NCI-H1048 (cell line): Measurements from ENCODE around the gene USP15.
"Not testable (repeated sequence)": the region's sequence is repeated elsewhere in the genome, so short reads cannot be mapped to it uniquely, and the experiment has no call there.

Source experiments
- DNase-seq: peaks from one replicate; lab custom pipeline; 2025; lab: John Stamatoyannopoulos, UW

Gene USP15

DNA sequence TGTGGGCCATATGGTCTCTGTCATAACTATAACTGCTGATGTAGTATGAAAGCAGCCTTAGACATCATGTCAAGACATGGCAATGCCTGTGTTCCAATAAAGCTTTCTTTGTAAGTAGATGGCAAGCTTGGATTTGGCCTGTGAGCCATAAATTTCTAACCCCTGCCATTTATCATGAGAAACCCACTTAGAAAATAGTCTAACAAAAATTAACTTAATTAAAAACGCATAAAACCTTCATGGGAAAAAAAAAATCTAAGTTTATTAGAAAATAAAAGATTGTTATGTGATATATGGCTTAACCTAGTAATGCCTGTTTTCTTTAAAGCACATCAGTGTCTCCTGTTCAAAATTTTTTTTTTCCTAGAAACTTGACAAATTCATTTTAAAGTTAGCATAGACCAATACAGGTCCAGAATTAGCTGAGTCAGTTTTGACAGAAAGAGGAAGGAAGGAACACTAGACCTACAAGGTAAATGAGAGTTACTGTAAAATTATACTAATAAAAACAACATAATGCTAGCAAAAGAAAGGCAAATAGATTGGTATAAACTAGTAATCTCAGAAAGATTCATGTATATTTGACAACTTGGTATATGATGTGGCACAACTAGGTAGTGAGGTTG, 68.2 kb downstream of the USP15 start:
- DNase-seq, result no peak

DNA sequence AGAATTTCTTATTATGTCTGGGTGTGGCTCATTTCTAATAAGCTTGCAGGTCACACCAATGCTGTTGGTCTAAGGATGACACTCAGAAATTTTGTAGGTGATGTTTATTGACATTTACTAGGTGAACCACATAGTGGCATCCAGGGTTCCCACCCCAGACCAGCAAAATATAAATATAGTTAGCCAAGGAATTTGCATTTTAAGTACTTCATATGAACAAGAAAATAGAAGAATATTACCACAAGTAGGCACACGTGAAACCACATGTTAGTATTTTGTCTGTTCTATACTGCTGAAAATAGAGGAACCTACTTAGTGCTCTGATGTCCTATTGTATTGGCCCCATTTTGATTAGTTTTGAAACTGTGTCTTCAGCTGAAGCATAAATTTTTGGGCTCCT, 71.1 kb downstream of the USP15 start:
- DNase-seq, result no peak

DNA sequence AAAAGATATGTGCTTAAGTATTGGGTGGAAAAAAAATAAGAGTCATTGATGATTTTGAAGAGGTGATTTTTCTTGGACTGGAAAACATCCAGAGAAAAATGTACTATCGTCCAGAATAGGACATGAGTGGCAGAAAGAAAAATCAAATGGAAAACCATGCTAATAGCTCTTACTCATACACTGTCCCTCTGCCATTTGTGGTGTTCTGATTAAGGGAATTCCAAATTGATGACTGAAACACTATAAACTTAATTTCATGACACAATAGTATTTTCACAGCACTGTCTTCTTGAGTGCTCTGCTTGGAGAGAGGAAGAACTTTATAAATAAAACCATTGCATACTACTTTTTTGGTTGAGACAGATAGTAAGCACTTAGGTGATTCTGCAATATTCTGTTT, 72.4 kb downstream of the USP15 start:
- DNase-seq, result no peak

DNA sequence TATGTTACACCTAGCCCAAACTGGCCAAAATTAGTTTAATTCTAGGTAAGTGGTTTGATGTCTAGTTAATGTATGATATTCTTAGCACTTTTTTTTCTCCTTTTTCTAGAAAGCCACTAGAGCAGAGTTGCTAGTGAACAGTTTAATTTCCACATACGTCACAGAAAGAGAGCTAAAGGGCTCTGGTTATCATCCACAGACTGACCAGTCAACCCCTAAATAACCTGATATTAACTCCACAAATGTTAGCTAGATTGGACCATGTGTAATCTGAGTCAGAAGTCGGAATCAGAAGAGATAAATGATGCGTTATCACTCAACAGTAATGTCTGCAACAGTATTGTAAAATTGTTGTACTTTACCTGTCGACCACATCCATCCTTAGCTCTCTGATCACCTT, 74.9 kb downstream of the USP15 start:
- DNase-seq, result no peak

DNA sequence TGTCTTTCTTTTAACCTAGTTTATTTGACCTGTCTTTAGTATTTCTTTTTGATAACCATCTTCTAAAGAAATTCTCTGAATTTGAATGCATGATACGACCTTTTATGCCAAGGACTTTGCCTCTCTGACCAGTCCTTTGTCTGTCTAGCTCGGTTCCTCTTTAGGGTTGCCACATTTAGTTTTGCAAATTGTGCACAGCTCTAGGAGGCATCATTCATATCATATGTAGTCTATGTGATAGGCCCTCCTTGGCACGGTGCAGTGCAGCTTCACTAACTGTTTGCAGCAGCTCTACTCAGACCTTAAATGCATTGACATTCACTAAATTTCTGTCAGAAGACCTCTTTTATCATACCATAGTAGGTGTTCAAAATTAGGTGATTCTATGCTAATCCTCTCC, 75.6 kb downstream of the USP15 start:
- no peak for DNase-seq

DNA sequence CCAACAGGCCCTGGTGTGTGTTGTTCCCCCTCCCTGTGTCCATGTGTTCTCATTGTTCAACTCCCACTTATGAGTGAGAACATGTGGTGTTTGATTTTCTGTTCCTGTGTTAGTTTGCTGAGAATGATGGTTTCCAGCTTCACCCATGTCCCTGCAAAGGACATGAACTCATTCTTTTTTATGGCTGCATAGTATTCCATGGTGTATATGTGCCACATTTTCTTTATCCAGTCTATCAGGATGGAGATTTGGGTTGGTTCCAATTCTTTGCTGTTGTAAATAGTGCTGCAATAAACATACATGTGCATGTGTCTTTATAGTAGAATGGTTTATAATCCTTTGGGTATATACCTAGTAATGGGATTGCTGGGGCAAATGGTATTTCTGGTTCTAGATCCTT, 77.4 kb downstream of the USP15 start:
- DNase-seq, result not testable (repeated sequence)

DNA sequence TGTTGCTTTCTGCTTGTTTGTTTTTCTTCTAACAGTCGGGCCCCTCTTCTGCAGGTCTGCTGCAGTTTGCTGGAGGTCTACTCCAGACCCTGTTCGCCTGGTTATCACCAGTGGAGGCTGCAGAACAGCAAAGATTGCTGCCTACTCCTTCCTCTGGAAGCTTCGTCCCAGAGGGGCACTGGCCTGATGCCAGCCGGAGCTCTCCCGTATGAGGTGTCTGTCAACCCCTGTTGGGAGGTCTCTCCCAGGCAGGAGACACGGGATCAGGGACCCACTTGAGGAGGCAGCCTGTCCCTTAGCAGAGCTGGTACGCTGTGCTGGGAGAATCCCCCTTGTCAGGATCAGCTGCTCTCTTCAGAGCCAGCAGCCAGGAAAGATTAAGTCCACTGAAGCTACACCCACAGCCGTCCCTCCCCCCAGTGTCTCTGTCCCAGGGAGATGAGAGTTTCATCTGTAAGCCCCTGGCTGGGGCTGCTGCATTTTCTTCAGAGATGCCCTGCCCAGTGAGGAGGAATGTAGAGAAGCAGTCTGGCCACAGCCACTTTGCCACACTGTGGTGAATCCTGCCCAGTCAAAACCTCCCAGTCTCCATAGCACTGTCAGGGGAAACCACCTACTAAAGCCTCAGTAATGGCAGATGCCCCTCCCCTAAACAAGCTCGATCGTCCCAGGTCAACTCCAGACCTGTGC, 82.6 kb downstream of the USP15 start:
- not testable (repeated sequence) for DNase-seq

DNA sequence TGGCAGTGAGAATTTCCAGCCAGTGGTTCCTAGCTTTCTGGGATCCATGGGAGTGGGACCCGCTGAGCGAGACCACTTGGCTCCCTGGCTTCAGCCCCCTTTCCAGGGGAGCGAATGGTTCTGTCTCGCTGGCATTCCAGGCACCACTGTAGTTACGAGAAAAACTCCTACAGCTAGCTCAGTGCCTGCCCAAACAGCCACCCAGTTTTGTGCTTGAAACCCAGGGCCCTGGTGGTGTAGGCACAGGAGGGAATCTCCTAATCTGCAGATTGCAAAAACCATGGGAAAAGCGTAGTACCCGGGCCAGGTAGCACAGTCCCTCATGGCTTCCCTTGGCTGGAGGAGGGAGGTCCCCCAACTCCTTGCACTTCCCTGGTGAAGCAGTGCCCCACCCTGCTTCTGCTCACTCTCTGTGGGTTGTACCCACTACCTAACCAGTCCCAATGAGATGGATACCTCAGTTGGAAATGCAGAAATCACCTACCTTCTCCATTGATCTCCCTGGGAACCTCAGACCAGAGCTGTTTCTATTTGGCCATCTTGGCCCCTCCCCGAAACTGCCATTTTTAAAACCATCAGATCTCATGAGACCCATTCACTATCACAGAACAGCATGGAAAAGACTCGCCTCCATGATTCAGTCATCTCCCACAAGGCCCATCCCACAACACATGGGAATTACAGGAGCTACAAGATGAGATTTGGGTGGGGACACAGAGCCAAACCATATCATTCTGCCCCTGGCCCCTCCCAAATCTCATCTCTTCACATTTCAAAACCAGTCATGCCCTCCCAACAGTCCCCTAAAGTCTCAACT, 83.3 kb downstream of the USP15 start:
- not testable (repeated sequence) for DNase-seq

DNA sequence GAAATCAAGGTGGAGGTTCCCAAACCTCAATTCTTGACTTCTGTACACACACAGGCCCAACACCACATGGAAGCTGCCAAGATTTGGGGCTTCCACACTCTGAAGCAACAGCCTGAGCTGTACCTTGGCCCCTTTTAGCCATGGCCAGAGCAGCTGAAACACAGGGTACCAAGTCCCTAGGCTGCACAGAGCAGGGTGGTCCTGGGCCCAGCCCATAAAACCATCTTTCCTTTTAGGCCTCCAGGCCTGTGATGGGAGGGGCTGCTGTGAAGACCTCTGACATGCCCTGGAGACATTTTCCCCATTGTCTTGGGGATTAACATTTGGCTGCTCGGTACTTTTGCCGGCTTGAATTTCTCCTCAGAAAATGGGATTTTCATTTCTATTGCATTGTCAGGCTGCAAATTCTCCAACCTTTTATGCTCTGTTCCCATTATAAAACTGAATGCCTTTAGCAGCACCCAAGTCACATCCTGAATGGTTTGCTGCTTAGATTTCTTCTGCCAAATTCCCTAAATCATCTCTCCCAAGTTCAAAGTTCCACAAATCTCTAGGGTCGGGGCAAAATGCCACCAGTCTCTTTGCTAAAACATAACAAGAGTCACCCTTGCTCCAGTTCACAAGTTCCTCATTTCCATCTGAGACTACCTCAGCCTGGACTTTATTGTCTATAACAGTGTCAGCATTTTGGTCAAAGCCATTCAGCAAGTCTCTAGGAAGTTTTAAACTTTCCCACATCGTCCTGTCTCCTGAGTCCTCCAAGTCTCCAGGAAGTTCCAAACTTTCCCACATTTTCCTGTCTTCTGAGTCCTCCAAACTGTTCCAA, 84.7 kb downstream of the USP15 start:
- not testable (repeated sequence) for DNase-seq

DNA sequence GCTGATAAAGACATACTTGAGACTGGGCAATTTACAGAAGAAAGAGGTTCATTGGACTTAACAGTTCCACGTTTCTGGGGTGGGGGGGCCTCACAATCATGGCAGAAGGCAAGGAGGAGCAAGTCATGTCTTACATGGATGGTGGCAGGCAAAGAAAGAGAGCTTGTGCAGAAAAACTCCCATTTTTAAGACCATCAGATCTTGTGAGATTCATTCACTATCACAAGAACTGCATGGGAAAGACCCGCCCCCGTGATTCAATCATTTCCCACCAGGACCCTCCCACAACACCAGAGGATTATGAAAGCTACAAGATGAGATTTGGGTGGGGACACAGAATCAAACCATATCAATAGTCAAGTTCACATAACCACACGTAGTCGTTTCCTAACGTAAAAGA, 85.5 kb downstream of the USP15 start:
- DNase-seq, result no peak

DNA sequence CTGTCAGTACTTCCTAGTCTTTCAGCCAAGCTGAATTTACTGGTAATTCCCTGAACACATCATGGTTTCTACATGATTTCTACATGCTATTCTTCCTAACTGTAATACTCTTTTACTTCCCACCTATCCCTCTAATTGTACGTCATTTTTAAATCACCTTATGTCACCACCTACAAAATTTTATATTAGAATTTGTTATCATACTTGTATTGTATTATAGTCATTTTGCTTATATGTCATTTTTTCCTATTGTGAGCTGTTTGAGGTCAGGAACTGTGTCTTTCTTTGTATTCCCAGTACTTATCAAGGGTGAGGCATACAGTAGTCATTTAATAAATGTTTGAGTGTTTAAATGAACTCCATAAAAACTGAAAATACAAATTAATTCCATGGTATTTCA, 86.6 kb downstream of the USP15 start:
- no peak for DNase-seq

DNA sequence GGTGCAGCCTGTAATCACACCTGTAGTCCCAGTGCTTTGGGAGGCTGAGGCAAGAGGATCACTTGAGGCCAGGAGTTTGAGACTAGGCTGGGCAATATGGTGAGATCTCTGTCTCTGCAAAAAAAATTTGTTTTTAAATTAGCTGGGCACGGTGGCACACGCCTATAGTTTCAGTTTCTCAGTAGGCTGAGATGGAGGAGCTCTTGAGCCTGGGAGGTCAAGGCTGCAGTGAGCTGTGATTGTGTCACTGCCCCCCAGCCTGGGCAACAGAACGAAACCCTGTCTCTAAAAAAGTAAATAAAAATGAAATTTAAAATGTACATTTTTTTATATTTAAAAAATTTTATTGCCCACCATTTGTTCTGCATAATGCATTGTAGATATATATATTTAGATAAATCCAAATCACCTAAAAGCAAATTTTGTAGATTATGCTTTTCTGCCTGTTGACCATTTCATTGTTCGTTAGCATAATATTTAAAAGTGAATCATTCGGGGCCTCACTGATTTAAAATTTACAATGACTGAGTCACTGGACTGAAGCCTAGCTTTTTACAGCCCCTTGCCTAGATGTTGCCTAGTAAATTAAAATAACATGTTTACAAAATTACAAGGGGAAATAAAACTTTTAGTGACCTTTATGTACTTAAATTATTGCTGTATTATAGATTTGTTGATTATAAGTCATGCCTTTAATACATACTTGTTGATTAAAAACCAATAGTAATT, 87.9 kb downstream of the USP15 start:
- DNase-seq, result no peak

DNA sequence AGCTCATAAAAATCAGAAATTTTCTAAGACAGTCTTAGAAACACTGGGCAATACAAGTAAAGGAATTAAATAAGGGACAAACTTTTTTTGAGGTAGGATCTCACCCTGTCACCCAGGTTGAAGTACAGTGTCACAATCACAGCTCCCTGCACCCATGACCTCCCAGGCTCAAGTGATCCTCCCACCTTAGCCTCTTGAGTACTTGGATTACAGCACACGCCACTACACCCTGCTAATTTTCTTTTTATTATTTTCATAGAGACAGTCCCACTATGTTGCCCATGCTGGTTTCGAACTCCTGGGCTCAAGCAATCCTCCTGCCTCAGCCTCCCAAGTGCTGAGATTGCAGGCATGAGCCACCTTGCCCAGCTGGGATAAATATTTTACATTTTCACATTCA, 90.3 kb downstream of the USP15 start:
- no peak for DNase-seq

DNA sequence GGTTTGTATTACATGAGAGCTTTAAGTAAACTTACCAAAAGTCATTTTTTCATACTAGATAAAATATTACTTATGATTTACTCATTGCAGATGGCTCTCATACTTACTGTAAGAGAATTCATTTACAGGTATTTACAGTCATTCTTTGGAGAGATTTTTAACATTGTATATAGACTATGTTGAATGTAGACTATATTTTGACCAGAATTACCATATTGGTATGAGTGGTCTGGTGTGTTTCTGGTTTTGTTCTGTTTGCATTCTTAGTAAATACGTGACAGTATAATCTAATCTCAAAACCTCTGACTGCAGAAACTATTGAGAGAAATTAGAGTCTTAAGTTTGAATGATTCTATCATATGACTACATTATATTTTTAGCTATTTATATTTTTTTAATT, 91.1 kb downstream of the USP15 start:
- DNase-seq, result no peak

DNA sequence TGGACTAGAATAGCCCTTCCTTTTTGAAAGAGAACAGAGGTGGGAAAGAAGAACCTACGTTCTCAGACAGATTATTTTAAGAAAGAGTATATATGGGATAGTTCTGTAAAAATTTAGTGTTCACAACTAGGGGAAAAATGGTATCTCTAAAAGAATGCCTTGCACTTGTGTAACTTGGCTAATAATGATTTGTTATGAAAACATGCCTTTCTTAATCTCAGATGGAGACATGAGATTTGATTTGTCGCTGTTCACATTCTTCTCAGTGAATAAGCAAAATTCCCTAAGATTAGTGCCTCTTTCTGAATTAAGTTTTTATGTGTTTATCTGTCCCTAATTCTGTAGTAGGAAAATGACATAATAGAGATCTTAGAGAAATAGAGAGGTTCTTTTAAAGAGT, 100.8 kb downstream of the USP15 start:
- DNase-seq, result no peak

DNA sequence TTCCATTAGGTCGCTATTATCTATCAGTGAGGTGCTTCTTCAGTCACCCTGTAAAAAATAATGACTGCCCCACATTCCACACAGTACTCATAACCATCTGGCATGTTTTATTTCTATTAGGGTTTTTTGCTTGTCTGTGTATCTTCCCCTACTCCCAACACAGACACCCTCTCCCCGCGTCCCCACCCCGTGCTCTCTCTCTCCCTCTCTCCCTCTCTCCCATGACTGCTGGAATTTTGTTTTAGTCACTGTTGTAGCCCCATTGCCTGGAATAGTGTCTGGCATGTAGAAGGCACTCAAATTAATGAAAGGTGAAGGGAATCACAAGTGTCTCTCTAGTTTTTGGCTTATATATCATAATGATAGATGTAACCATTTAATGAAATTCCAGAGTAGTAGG, 103.3 kb downstream of the USP15 start:
- DNase-seq, result no peak

DNA sequence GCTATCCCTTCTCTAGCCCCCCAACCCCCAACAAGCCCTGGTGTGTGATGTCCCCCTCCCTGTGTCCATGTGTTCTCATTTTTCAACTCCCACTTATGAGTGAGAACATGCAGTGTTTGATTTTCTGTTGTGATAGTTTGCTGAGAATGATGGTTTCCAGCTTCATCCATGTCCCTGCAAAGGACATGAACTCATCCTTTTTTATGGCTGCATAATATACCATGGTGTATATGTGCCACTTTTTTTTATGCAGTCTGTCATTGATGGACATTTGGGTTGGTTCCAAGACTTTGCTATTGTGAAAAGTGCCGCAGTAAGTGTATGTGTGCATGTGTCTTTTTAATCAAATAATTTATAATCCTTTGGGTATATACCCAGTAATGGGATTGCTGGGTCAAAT, 104.5 kb downstream of the USP15 start:
- DNase-seq, result not testable (repeated sequence)

DNA sequence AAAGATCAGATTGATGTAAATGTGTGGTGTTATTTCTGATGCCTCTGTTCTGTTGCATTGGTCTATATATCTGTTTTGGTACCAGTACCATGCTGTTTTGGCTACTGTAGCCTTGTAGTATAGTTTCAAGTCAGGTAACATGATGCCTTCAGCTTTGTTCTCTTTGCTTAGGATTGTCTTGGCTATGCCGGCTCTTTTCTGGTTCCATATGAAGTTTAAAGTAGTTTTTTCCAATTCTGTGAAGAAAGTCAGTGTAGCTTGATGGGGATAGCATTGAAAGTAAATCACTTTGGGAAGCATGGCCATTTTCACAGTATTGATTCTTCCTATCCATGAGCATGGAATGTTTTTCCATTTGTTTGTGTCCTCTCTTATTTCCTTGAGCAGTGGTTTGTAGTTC, 105.6 kb downstream of the USP15 start:
- DNase-seq, result not testable (repeated sequence)

DNA sequence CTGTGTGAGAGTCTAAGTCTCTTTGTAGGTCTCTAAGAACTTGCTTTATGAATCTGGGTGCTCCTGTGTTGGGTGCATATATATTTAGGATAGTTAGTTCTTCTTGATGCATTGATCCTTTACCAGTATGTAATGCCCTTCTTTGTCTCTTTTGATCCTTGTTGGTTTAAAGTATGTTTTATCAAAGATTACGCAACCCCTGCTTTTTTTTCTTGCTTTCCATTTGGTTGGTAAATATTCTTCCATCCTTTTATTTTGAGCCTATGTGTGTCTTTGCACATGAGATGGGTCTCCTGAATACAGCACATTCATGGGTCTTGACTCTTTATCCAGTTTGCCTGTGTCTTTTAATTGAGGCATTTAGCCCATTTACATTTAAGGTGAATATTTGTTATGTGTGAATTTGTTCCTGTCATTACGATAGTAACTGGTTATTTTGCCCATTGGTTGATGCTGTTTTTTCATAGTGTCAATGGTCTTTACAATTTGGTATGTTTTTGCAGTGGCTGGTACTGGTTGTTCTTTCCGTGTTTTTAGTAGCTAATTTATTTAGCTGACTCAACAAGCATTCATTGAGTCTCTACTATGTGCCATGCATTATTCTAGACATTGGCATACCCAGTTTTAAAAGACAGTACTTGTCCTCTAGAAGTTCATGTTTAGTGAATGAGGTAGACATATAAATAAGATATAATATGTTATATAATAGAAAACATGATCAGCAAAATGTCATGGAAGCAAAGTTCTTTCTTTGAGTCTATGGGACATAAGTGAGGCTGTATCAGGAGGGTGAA, 108.4 kb downstream of the USP15 start:
- DNase-seq, result not testable (repeated sequence)

DNA sequence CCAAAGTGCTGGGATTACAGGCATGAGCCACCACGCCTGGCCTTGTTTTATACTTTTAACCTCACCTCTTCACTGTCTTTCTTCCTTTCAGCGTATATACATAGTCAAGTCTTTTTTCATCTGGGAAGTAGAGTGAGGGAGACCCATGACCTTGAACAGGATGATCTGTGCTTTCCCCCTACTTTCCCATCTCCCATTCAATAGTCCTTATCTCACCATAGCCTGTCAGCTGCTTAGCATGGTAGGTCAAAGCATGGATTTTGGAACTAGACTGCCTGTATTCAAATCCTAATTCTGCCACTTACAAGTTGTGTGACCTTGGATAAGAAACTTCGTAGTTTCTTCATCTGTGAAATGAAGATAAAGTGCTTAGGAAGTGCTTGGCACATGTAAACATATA, 110.0 kb downstream of the USP15 start:
- no peak for DNase-seq

DNA sequence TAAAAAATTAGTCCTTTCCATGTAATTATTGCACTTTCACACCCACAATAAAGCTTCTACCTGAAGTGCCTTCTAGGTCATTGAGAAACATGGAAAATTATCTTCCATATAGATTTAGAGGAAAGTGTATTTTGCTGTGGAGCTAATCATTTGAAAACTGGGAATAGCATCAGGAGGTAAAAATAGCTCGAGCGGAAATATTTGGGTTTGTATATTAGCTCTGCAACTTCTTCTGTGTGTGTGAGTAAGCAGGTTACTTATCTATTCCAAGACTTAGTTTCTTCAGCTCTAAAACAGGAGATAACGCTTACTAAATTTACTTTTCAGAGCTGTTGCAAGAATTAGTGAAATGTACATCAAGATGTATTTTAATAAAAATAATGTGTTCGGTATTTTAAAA, 111.5 kb downstream of the USP15 start:
- DNase-seq, result no peak
